GM18517 (cell line): ENCODE results near the gene RNU6-8.

Source experiments
- ATAC-seq: cut with Tn5 transposase; IDR thresholded peaks from one replicate; pipeline ENCODE4 v1.9.1; 2021; ENCODE audit warnings: mild to moderate bottlenecking, moderate library complexity; ENCODE audit not compliant: unreplicated experiment

Gene RNU6-8

DNA sequence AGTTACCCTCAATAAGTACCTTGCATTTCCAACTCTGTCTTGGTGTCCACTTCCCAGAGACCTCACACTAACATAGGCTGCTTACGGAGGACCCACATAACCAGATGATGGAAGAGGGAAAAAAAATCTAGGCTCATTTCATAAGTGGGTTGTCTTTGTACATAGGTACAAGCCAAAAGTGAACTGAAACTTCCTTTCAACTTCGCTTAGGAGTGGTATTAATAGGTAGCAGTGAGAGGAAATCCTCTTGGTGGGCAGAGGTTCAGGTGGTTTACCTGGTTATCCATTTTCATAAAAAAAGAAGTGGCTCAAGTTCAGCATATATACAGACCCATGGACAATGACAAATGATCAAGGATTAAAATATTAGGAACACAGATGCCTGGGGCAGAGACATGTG is 37.0 kb downstream of the RNU6-8 start:
- no peak for ATAC-seq
